HepG2 (cell line): ENCODE results near the gene TNFAIP6. TPM values are rescaled to one million over a fixed set of nuclear protein-coding genes. Genes with fewer than 3 reads are reported as not detected.

Source experiments
- BHLHE40 ChIP-seq: IDR thresholded peaks from 2 replicates; pipeline ENCODE4 v1.6.1; 2011; ENCODE audit warnings: low read length, improper control_type of control experiment
- BRD4 ChIP-seq: sonication (generic); formaldehyde crosslinking; IDR thresholded peaks from 2 replicates; pipeline ENCODE4 v1.4.0; 2020; ENCODE audit warnings: missing genetic modification reagents
- GATAD2A ChIP-seq: IDR thresholded peaks from 2 replicates; pipeline ENCODE4 v1.6.1; 2016
- HDAC2 ChIP-seq: sonication (generic); formaldehyde crosslinking; IDR thresholded peaks from 2 replicates; pipeline ENCODE4 v1.4.0; 2020; ENCODE audit warnings: missing genetic modification reagents
- KLF16 ChIP-seq, 2 experiments: sonication (generic) in 1 of 2; formaldehyde crosslinking in 1 of 2; IDR thresholded peaks; 2 replicates each; pipeline versions ENCODE4 v1.6.1 to v1.8.0; 2016 to 2023; ENCODE audit warnings: missing genetic modification reagents in 2 of 2, missing compliant biosample characterization in 1 of 2
- NKX3-1 ChIP-seq: sonication (generic); formaldehyde crosslinking; IDR thresholded peaks from 2 replicates; pipeline ENCODE4 v1.5.0; 2020; ENCODE audit warnings: missing genetic modification reagents
- NR2C2 ChIP-seq: sonication (generic); formaldehyde crosslinking; IDR thresholded peaks from 2 replicates; pipeline ENCODE4 v1.4.0; 2020; ENCODE audit warnings: missing genetic modification reagents, mild to moderate bottlenecking, moderate library complexity, borderline replicate concordance
- POLR2AphosphoS5 ChIP-seq: IDR thresholded peaks from 2 replicates; pipeline ENCODE4 v1.6.1; 2012; ENCODE audit warnings: low read depth, low read length
- SIN3A ChIP-seq: IDR thresholded peaks from 2 replicates; pipeline ENCODE4 v1.6.1; 2011; ENCODE audit warnings: low read depth, mild to moderate bottlenecking, control low read depth, low read length, borderline replicate concordance
- U2AF1 ChIP-seq: fragments of 200-400 bp; formaldehyde crosslinking; optimal IDR thresholded peaks from 2 replicates; pipeline ENCODE3; 2017; ENCODE audit warnings: mild to moderate bottlenecking, low read depth, low read length
- ZFP37 ChIP-seq: sonication (generic); formaldehyde crosslinking; IDR thresholded peaks from 2 replicates; pipeline ENCODE4 v1.4.0; 2020; ENCODE audit warnings: missing genetic modification reagents, borderline replicate concordance
- ZNF496 ChIP-seq: sonication (generic); formaldehyde crosslinking; IDR thresholded peaks from 2 replicates; pipeline ENCODE4 v1.8.1; 2023; ENCODE audit warnings: mild to moderate bottlenecking, moderate library complexity, missing genetic modification reagents; ENCODE audit not compliant: insufficient replicate concordance
- ZNF674 ChIP-seq: sonication (generic); formaldehyde crosslinking; IDR thresholded peaks from 2 replicates; pipeline ENCODE4 v1.5.0; 2020; ENCODE audit warnings: low read depth, mild to moderate bottlenecking, missing genetic modification reagents
- polyA plus RNA-seq, 8 experiments: library from polyadenylated mRNA; depleted of rRNA in 3 of 8; stranded (reverse) in 7 of 8; unstranded in 1 of 8; fragments of >200 nt; fragmentation: Illumina TruSeq in 4 of 8; extraction: Trizol in 4 of 8; gene quantifications; 2 replicates each; pipeline versions ENCODE4 v1.2.1 to v1.2.3, GENCODE V29; 2011 to 2016; ENCODE audit warnings: low read depth in 4 of 8, missing spikeins in 1 of 8, mixed read lengths in 1 of 8; ENCODE audit not compliant: insufficient read depth in 1 of 8
- total RNA-seq, 5 experiments: library from RNA; depleted of rRNA; stranded (reverse); fragments of >200 nt; fragmentation: Illumina TruSeq; extraction: Trizol; gene quantifications; 2 replicates each; pipeline ENCODE4 v1.2.3, GENCODE V29; 2016; ENCODE audit warnings: low read depth in 1 of 5
- TF ChIP-seq, protein P1 (sequence below): IDR thresholded peaks from 2 replicates; pipeline ENCODE4 v1.6.1; 2016; ENCODE audit warnings: mild to moderate bottlenecking, missing biosample characterization, missing genetic modification reagents
- TF ChIP-seq, protein P2 (sequence below): sonication (generic); formaldehyde crosslinking; IDR thresholded peaks from 2 replicates; pipeline ENCODE4 v1.5.0; 2020; ENCODE audit warnings: mild to moderate bottlenecking, missing genetic modification reagents, moderate library complexity
- TF ChIP-seq, protein P3 (sequence below): sonication (generic); formaldehyde crosslinking; IDR thresholded peaks from 2 replicates; pipeline ENCODE4 v1.4.0; 2020; ENCODE audit warnings: mild to moderate bottlenecking, missing genetic modification reagents
- TF ChIP-seq, protein P4 (sequence below): sonication (generic); formaldehyde crosslinking; IDR thresholded peaks from 2 replicates; pipeline ENCODE4 v1.4.0; 2020; ENCODE audit warnings: low read depth, missing genetic modification reagents
- TF ChIP-seq, protein P5 (sequence below): fragments of 450-650 bp; IDR thresholded peaks from 2 replicates; pipeline ENCODE4 v1.6.1; 2016
- TF ChIP-seq, protein P6 (sequence below): sonication (generic); formaldehyde crosslinking; IDR thresholded peaks from 2 replicates; pipeline ENCODE4 v1.4.0; 2020; ENCODE audit warnings: missing genetic modification reagents

Gene TNFAIP6
- total and polyA plus RNA-seq, 2 of the 13 experiments (the other 11 are each of a cell fraction or from before 2014, with no cell fraction given): not detected

DNA sequence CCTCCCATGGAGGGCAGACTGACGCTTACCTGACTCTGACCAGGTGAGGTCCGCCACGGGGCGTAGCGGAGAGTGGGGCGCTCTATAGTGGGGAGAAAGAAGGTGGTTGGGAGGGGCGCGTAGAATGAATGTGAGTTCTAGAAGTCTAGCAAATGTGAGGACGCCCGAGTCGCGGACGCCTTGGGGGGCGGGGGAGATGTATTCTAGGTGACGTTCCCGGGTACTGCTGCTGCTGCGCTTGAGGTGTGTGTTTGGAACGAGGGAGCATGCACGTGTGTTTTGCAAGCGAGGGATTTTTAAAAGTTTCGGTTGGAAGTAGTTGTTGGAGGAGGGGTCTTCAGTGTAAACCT is 53.1 kb downstream of the TNFAIP6 start (continued):
- TF ChIP-seq HDAC2: peak; percentile 10; the same call in 1 of the 2 replicates
- peak; percentile 53 for TF ChIP-seq U2AF1
- TF ChIP-seq, protein P1, sequence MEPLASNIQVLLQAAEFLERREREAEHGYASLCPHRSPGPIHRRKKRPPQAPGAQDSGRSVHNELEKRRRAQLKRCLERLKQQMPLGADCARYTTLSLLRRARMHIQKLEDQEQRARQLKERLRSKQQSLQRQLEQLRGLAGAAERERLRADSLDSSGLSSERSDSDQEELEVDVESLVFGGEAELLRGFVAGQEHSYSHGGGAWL (CRISPR knock-in tag): peak; percentile 5; the same call in 1 of the 2 replicates
- peak; percentile 9; the same call in 1 of the 2 replicates for TF ChIP-seq ZFP37
- TF ChIP-seq SIN3A: peak; percentile 83; the same call in 1 of the 2 replicates
- TF ChIP-seq, protein P2, sequence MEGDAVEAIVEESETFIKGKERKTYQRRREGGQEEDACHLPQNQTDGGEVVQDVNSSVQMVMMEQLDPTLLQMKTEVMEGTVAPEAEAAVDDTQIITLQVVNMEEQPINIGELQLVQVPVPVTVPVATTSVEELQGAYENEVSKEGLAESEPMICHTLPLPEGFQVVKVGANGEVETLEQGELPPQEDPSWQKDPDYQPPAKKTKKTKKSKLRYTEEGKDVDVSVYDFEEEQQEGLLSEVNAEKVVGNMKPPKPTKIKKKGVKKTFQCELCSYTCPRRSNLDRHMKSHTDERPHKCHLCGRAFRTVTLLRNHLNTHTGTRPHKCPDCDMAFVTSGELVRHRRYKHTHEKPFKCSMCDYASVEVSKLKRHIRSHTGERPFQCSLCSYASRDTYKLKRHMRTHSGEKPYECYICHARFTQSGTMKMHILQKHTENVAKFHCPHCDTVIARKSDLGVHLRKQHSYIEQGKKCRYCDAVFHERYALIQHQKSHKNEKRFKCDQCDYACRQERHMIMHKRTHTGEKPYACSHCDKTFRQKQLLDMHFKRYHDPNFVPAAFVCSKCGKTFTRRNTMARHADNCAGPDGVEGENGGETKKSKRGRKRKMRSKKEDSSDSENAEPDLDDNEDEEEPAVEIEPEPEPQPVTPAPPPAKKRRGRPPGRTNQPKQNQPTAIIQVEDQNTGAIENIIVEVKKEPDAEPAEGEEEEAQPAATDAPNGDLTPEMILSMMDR (CRISPR knock-in tag): peak; percentile 40; the same call in 1 of the 2 replicates
- no peak; the same call in 1 of the 2 replicates for TF ChIP-seq NKX3-1 (CRISPR knock-in tag)
- no peak for TF ChIP-seq ZNF496 (CRISPR knock-in tag)
- TF ChIP-seq ZNF674 (CRISPR knock-in tag): 0 out of 2 replicates have a peak, but pooled peaks have one; percentile 10
- peak; percentile 48; the same call in 1 of the 2 replicates for TF ChIP-seq POLR2AphosphoS5
- no peak for TF ChIP-seq BRD4 (CRISPR knock-in tag)
- TF ChIP-seq, protein P3, sequence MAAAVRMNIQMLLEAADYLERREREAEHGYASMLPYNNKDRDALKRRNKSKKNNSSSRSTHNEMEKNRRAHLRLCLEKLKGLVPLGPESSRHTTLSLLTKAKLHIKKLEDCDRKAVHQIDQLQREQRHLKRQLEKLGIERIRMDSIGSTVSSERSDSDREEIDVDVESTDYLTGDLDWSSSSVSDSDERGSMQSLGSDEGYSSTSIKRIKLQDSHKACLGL (CRISPR knock-in tag): peak; percentile 3; the same call in 1 of the 2 replicates
- TF ChIP-seq NR2C2 (CRISPR knock-in tag): no peak
- TF ChIP-seq KLF16 (CRISPR knock-in tag; IDR thresholded peaks at IDR 0.05): 0 out of 4 replicates have a peak, but pooled peaks of 1 of the 2 experiments have one; percentile 7
- TF ChIP-seq, protein P4, sequence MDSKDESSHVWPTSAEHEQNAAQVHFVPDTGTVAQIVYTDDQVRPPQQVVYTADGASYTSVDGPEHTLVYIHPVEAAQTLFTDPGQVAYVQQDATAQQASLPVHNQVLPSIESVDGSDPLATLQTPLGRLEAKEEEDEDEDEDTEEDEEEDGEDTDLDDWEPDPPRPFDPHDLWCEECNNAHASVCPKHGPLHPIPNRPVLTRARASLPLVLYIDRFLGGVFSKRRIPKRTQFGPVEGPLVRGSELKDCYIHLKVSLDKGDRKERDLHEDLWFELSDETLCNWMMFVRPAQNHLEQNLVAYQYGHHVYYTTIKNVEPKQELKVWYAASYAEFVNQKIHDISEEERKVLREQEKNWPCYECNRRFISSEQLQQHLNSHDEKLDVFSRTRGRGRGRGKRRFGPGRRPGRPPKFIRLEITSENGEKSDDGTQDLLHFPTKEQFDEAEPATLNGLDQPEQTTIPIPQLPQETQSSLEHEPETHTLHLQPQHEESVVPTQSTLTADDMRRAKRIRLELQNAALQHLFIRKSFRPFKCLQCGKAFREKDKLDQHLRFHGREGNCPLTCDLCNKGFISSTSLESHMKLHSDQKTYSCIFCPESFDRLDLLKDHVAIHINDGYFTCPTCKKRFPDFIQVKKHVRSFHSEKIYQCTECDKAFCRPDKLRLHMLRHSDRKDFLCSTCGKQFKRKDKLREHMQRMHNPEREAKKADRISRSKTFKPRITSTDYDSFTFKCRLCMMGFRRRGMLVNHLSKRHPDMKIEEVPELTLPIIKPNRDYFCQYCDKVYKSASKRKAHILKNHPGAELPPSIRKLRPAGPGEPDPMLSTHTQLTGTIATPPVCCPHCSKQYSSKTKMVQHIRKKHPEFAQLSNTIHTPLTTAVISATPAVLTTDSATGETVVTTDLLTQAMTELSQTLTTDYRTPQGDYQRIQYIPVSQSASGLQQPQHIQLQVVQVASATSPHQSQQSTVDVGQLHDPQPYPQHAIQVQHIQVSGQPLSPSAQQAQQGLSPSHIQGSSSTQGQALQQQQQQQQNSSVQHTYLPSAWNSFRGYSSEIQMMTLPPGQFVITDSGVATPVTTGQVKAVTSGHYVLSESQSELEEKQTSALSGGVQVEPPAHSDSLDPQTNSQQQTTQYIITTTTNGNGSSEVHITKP: 0 out of 2 replicates have a peak, but pooled peaks have one; percentile 28
- peak; percentile 67 for TF ChIP-seq BHLHE40
- TF ChIP-seq, protein P5, sequence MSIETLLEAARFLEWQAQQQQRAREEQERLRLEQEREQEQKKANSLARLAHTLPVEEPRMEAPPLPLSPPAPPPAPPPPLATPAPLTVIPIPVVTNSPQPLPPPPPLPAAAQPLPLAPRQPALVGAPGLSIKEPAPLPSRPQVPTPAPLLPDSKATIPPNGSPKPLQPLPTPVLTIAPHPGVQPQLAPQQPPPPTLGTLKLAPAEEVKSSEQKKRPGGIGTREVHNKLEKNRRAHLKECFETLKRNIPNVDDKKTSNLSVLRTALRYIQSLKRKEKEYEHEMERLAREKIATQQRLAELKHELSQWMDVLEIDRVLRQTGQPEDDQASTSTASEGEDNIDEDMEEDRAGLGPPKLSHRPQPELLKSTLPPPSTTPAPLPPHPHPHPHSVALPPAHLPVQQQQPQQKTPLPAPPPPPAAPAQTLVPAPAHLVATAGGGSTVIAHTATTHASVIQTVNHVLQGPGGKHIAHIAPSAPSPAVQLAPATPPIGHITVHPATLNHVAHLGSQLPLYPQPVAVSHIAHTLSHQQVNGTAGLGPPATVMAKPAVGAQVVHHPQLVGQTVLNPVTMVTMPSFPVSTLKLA: peak; percentile 56; the same call in 1 of the 2 replicates
- TF ChIP-seq, protein P6, sequence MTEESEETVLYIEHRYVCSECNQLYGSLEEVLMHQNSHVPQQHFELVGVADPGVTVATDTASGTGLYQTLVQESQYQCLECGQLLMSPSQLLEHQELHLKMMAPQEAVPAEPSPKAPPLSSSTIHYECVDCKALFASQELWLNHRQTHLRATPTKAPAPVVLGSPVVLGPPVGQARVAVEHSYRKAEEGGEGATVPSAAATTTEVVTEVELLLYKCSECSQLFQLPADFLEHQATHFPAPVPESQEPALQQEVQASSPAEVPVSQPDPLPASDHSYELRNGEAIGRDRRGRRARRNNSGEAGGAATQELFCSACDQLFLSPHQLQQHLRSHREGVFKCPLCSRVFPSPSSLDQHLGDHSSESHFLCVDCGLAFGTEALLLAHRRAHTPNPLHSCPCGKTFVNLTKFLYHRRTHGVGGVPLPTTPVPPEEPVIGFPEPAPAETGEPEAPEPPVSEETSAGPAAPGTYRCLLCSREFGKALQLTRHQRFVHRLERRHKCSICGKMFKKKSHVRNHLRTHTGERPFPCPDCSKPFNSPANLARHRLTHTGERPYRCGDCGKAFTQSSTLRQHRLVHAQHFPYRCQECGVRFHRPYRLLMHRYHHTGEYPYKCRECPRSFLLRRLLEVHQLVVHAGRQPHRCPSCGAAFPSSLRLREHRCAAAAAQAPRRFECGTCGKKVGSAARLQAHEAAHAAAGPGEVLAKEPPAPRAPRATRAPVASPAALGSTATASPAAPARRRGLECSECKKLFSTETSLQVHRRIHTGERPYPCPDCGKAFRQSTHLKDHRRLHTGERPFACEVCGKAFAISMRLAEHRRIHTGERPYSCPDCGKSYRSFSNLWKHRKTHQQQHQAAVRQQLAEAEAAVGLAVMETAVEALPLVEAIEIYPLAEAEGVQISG (CRISPR knock-in tag): peak; percentile 68
- TF ChIP-seq GATAD2A (CRISPR knock-in tag): peak; percentile 35; the same call in 1 of the 2 replicates
